ENCODE data around the gene GJB2.
"Not testable (repeated sequence)": the region's sequence is repeated elsewhere in the genome, so short reads cannot be mapped to it uniquely, and the experiment has no call there.

Gene GJB2

GRCh38 chr13:20165417-20166257 lies 27.1 kb downstream of the GJB2 start:
- no peak for DNase-seq
- ATAC-seq = no peak

GRCh38 chr13:20161951-20162300 lies 30.8 kb downstream of the GJB2 start:
- ATAC-seq (no peak), DNase-seq (peak; percentile 13)

GRCh38 chr13:20161275-20161950 lies 31.3 kb downstream of the GJB2 start:
- peak; percentile 71 for DNase-seq
- peak; percentile 53 for ATAC-seq

GRCh38 chr13:20160306-20161274 lies 32.1 kb downstream of the GJB2 start, which contains the start of gene GJA3:
Gene GJA3 (minus strand): TSS chr13:20161052. CDS start chr13:20143288, 17,764 bp downstream.
- peak; percentile 68 for DNase-seq
- peak; percentile 43 for ATAC-seq

GRCh38 chr13:20159646-20160305 lies 33.0 kb downstream of the GJB2 start:
- ATAC-seq (no peak), DNase-seq (no peak)

- ATAC-seq (no peak), DNase-seq (no peak)
These were observed 35.5 kb downstream of the GJB2 start for GRCh38 chr13:20157151-20157796.

- DNase-seq (no peak), ATAC-seq (no peak)
These were observed 36.0 kb downstream of the GJB2 start for GRCh38 chr13:20156702-20157101.

GRCh38 chr13:20153290-20153689 lies 39.4 kb downstream of the GJB2 start:
- ATAC-seq, DNase-seq: not testable (repeated sequence)

GRCh38 chr13:20151612-20152011 lies 41.1 kb downstream of the GJB2 start:
- ATAC-seq (no peak), DNase-seq (no peak)

- ATAC-seq (no peak), DNase-seq (no peak)
These were observed 41.7 kb downstream of the GJB2 start for GRCh38 chr13:20151016-20151415.

- DNase-seq (no peak), ATAC-seq (no peak)
These were observed 42.2 kb downstream of the GJB2 start for GRCh38 chr13:20150561-20150960.

GRCh38 chr13:20149762-20150161 lies 43.0 kb downstream of the GJB2 start:
- ATAC-seq = no peak

GRCh38 chr13:20148501-20149183 lies 44.1 kb downstream of the GJB2 start:
- ATAC-seq (no peak), DNase-seq (no peak)

More at GRCh38 chr13:20149762-20150161, 43.0 kb downstream of the GJB2 start:
- DNase-seq = no peak

- DNase-seq (no peak), ATAC-seq (no peak)
These were observed 46.4 kb downstream of the GJB2 start for GRCh38 chr13:20146381-20146780.

- ATAC-seq (no peak), DNase-seq (no peak)
These were observed 47.2 kb downstream of the GJB2 start for GRCh38 chr13:20145521-20145920.

- DNase-seq = no peak
- no peak for ATAC-seq
These were observed 48.4 kb downstream of the GJB2 start for GRCh38 chr13:20144141-20144850.

GRCh38 chr13:20142927-20143480 lies 49.7 kb downstream of the GJB2 start:
- DNase-seq (no peak), ATAC-seq (no peak)

- ATAC-seq (no peak), DNase-seq (no peak)
These were observed 50.5 kb downstream of the GJB2 start for GRCh38 chr13:20142023-20142926.
